ENCODE measurements around the gene MCL1.

MCL1 gene

GRCh38 chr1:150537732-150538684, 41.4 kb downstream of the MCL1 start:
- no peak for DNase-seq

DNA sequence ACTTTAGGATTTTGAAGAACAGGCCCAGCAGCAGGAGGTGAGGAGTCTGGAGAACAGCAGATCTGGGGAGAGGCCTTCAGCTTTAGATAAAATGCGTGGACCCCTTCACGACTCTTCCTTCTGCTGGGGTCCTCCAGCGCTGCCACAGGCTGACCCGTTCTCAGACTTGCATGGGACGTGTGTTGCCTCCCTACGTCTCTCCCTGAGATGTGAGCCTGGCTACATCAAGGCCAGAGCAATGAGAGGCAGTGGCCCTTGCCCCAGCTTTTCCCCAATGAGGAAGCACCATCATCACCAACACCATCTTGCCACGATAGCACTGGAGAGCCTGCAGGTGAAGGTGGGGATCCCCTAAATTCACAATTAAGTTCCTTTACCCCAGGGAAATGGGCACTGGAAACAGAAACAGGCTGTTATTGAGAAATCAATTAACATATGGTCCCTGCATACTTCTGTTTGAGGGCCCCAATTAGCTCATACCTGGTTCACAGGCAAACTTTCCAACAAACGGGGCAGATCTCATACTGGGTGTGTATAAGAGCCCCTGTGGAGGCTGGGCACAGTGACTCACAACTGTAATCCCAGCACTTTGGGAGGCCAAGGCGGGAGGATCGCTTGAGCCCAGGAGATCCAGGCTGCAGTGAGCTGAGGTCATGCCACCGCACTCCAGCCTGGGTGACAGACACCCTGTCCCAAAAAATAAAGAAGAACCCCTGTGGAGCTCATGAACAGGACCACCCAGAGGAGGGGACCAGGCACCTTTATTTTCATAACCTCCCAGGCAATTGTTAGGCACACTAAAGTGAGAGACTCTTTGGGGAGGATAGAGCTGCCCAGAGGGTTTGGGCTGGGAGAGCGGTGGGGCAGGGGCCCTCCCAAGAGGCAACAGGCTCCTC, 42.3 kb downstream of the MCL1 start:
- no peak for DNase-seq

GRCh38 chr1:150535511-150536287, 43.7 kb downstream of the MCL1 start:
- DNase-seq, result no peak

DNA sequence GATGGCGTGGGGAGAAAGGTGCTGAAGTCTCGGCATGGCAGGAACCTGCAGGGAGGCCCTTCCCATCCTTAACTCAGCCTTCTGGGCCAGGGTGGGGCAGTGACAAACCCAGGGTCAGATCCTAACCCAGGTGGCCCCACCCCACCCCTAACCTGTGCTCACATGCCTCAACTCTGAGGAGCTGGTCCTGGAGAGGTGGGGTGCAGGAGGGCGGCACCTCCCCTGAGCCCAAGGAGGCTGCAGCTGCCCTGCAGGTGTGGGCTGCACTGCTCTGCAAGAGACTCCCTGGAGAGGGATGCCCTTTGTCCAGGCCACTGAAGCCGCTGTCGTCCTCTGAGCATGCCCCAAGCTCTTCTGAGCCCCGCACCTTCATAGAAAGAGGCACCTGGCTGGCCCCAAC, 45.4 kb downstream of the MCL1 start:
- DNase-seq, result no peak

- DNase-seq, result no peak
Measured at GRCh38 chr1:150532860-150533259, 46.5 kb downstream of the MCL1 start.

DNA sequence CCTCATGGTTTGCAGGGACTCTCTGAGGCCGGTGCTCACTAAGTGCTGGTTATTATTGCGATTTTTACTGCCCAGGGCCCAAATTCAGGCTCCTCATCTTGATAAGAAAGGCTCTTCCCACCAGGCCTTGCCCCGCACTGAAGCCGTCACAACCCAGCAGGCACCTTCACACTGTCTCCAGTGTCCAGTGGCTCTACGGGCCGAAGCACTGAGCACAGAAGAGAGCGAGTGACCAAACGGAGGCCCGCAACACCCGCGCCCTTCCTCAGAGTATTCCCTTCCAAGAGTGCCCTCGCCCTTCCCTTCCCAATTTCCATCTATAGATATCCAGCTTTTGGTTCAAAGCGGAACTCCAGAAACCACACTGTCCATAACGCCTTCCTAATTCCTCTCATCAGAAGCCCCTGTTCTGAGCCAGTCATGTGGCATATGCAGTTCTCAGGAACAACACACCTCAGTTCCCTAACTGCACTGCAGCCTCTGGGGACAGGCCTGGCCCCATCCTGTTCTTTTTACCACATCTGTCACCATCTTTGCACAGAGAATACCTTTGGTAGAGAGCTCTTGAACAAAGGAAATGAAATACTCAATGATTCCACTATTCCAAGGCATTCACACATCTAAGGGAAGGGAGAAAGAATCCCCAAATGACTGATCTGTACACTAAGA, 48.8 kb downstream of the MCL1 start:
- DNase-seq, result no peak

DNA sequence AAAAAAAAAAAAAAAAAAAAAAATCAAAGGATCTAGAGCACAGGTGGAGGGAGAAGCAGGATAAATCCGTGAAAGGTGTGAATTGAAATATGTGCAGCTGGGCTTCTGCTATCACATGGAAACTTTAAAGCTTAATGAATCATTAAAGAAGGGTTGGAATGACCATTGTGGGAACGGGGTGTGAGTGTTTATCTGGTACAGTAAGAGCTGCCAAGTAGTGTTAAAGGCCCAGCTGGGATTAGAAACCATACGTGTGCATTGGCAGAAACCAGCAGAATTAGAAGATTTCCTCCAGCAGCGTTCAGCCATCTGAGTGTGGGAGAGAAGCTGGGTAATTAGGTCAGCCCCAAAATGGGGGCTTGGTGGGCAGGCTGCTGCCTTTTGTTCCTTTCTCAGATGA, 50.4 kb downstream of the MCL1 start:
- no peak for DNase-seq

DNA sequence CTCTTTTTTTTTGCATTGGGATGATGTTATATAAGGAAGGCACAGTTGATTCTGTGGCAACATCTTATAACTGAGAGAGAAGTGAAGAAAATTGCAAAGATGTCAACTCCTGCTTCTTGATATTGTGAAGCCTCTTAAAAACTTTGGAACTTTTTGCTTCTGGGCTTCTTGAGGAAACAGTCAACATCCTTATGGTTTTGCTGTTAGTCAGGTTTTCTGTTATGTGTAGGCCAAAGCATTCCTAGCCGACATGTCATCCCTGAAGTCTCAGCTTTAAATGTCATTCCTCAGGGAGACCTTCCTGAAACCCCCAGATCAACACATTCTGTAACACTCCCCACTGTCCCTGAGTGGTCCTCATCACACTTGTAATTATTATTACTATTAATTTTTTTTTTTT, 51.2 kb downstream of the MCL1 start:
- no peak for DNase-seq

DNA sequence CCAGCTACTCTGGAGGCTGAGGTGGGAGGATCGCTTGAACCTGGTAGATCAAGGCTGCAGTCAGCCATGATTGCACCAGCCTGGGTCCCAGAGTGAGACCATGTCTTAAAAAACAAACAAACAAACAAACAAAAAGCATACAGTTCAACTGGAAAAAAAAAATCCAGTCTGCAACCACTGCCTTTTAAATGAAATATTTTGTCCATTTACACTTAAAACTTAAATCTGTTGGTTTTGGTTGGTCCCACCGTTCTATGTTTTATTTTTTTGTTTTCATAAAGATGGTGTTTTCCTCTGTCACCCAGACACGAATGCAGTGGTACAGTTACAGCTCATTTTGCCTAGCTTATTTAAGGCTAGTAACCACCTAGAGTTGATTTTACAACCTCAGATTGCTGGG, 54.1 kb downstream of the MCL1 start:
- no peak for DNase-seq

Data from right kidney (tissue), 1 donor.